Fibroblast of skin of right biceps (primary cell): Measurements from ENCODE around the gene FAM219B.

ENCODE experiments used
- DNase-seq: peaks from one replicate; pipeline ENCODE4 v3.0.0-alpha.2; 2013

Gene FAM219B

GRCh38 chr15:74870436-74871215 is 36.0 kb downstream of the FAM219B start:
- no peak for DNase-seq

GRCh38 chr15:74869726-74870407 is 36.8 kb downstream of the FAM219B start:
- no peak for DNase-seq

GRCh38 chr15:74869372-74869725 is 37.3 kb downstream of the FAM219B start:
- no peak for DNase-seq

- DNase-seq, result no peak
Observed at GRCh38 chr15:74868059-74868458, 38.6 kb downstream of the FAM219B start.

GRCh38 chr15:74867466-74868038 is 39.1 kb downstream of the FAM219B start:
- DNase-seq, result no peak

GRCh38 chr15:74866090-74866489 is 40.6 kb downstream of the FAM219B start:
- DNase-seq, result peak; percentile 57

GRCh38 chr15:74865316-74865715 is 41.3 kb downstream of the FAM219B start:
- DNase-seq, result no peak

- DNase-seq, result no peak
Observed at GRCh38 chr15:74864296-74864695, 42.4 kb downstream of the FAM219B start.

GRCh38 chr15:74863239-74864056 is 43.2 kb downstream of the FAM219B start:
- DNase-seq, result peak; percentile 8

- DNase-seq, result no peak
Observed at GRCh38 chr15:74858369-74858740, 48.3 kb downstream of the FAM219B start.

GRCh38 chr15:74857671-74858368 is 48.8 kb downstream of the FAM219B start:
- no peak for DNase-seq

GRCh38 chr15:74857082-74857655 is 49.5 kb downstream of the FAM219B start:
- DNase-seq, result no peak

- DNase-seq, result no peak
Observed at GRCh38 chr15:74856537-74856936, 50.1 kb downstream of the FAM219B start.

GRCh38 chr15:74855857-74856256 is 50.8 kb downstream of the FAM219B start:
- no peak for DNase-seq

- no peak for DNase-seq
Observed at GRCh38 chr15:74854453-74855022, 52.1 kb downstream of the FAM219B start.

- DNase-seq, result no peak
Observed at GRCh38 chr15:74851960-74852359, 54.7 kb downstream of the FAM219B start.

- DNase-seq, result no peak
Observed at GRCh38 chr15:74850393-74850792, 56.3 kb downstream of the FAM219B start.
